HEK293 (cell line): Measurements from ENCODE around the gene POLK.

Experiments used
- CTCF ChIA-PET: fragments of 350-600 bp; formaldehyde crosslinking; extraction: SDS; loops from one replicate; lab custom pipeline; 2021; ENCODE audit warnings: antibody characterized with exemption; lab: Yijun Ruan, JAX
- POLR2A ChIA-PET: fragments of 300-600 bp; formaldehyde crosslinking; extraction: SDS; loops from one replicate; lab custom pipeline; 2020; ENCODE audit warnings: antibody characterized with exemption, inconsistent platforms; lab: Yijun Ruan, JAX
- H3K27ac ChIP-seq: fragments of 200-500 bp; sonication (Bioruptor generic); 2 replicates; pipeline ENCODE4 v1.5.1; 2014; ENCODE audit warnings: low read depth, low read length, control low read depth, inconsistent platforms; ENCODE audit errors: extremely low read depth
- H3K36me3 ChIP-seq, 2 experiments: fragments of 200-500 bp in 1 of 2; sonication (Bioruptor generic) in 1 of 2; 1 replicate in 1 of 2; 2 replicates in 1 of 2; pipeline ENCODE4 v1.5.1; 2014 to 2017; ENCODE audit warnings: inconsistent platforms in 2 of 2, low read length in 2 of 2; ENCODE audit not compliant: control insufficient read depth in 2 of 2, insufficient read depth in 1 of 2
- H3K4me1 ChIP-seq: fragments of 200-500 bp; sonication (Bioruptor generic); 2 replicates; pipeline ENCODE4 v1.5.1; 2014; ENCODE audit warnings: mild to moderate bottlenecking, low read length, inconsistent platforms; ENCODE audit not compliant: control insufficient read depth, insufficient read depth
- H3K4me3 ChIP-seq: 2 replicates; pipeline ENCODE4 v1.5.1; 2011; ENCODE audit warnings: low read depth, mild to moderate bottlenecking, control low read depth, low read length, moderate library complexity
- H3K9me3 ChIP-seq: fragments of 200-500 bp; sonication (Bioruptor generic); 2 replicates; pipeline ENCODE4 v1.5.1; 2014; ENCODE audit warnings: low read depth, low read length, inconsistent platforms; ENCODE audit not compliant: control insufficient read depth, insufficient read depth
- SALL2 ChIP-seq: fragments of 450-650 bp; formaldehyde crosslinking; IDR thresholded peaks from 2 replicates; pipeline ENCODE4 v1.5.0; 2017; ENCODE audit warnings: missing biosample characterization, mild to moderate bottlenecking, missing genetic modification characterization, borderline replicate concordance
- ZBTB7A ChIP-seq: fragments of 450-650 bp; formaldehyde crosslinking; IDR thresholded peaks from 2 replicates; pipeline ENCODE4 v1.5.1; 2016; ENCODE audit warnings: low read depth, missing biosample characterization, missing genetic modification characterization
- ZFP37 ChIP-seq: fragments of 450-650 bp; formaldehyde crosslinking; IDR thresholded peaks from 2 replicates; pipeline ENCODE4 v1.5.1; 2016; ENCODE audit warnings: missing biosample characterization, missing genetic modification characterization
- ZFP41 ChIP-seq: fragments of 450-650 bp; formaldehyde crosslinking; IDR thresholded peaks from 2 replicates; pipeline ENCODE4 v1.5.1; 2016; ENCODE audit warnings: missing biosample characterization, missing genetic modification characterization, borderline replicate concordance
- ZNF114 ChIP-seq: fragments of 450-650 bp; formaldehyde crosslinking; IDR thresholded peaks from 2 replicates; pipeline ENCODE4 v1.5.0; 2017; ENCODE audit warnings: missing biosample characterization, missing genetic modification characterization
- ZNF548 ChIP-seq: fragments of 450-650 bp; formaldehyde crosslinking; IDR thresholded peaks from 2 replicates; pipeline ENCODE4 v1.5.1; 2016; ENCODE audit warnings: missing biosample characterization, missing genetic modification characterization
- ZNF549 ChIP-seq: fragments of 450-650 bp; IDR thresholded peaks from 2 replicates; pipeline ENCODE4 v1.5.1; 2018; ENCODE audit warnings: missing biosample characterization, missing genetic modification characterization, mild to moderate bottlenecking, inconsistent platforms, moderate library complexity
- ZNF560 ChIP-seq: fragments of 450-650 bp; formaldehyde crosslinking; IDR thresholded peaks from 2 replicates; pipeline ENCODE4 v1.5.1; 2017; ENCODE audit warnings: missing biosample characterization, missing genetic modification characterization, borderline replicate concordance
- ZNF621 ChIP-seq: fragments of 450-650 bp; formaldehyde crosslinking; IDR thresholded peaks from 2 replicates; pipeline ENCODE4 v1.5.1; 2017; ENCODE audit warnings: missing biosample characterization, missing genetic modification characterization
- ZNF654 ChIP-seq: fragments of 450-650 bp; formaldehyde crosslinking; IDR thresholded peaks from 2 replicates; pipeline ENCODE4 v1.5.1; 2016; ENCODE audit warnings: low read depth, missing biosample characterization, missing genetic modification characterization
- ZSCAN30 ChIP-seq: fragments of 450-650 bp; IDR thresholded peaks from 2 replicates; pipeline ENCODE4 v1.5.1; 2018; ENCODE audit warnings: missing biosample characterization, mild to moderate bottlenecking, missing genetic modification characterization, moderate library complexity
- TF ChIP-seq, protein P1 (sequence below): fragments of 450-650 bp; formaldehyde crosslinking; conservative IDR thresholded peaks from 2 replicates; pipeline ENCODE4 v1.5.1; 2016; ENCODE audit warnings: low read depth, missing biosample characterization, missing genetic modification characterization

The POLK gene

DNA sequence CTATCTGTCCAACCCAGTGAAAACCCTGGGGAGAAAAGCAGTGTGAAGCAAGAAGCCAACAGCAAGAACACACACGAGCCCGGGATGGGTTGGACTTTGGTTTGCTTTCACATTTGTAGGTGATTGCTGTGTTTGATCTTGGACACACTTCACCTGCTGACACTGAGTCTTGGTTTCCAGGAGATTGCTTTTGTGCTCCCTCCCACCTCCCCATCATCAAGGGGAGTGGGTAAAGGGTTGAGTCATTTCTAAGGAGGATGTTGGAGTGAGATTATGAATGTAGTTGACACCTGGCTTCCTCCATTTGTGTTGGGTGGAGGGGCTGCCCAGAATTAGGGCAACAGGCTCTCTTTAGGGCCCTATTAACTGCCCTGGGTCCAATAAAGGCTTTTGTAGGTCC is 137.0 kb downstream of the POLK start:
- Histone ChIP-seq H3K27ac (no peak overlapping the region), H3K4me1 (no peaks in the 10 kb centered on the region), H3K36me3 (no peaks in the 10 kb centered on the region), H3K4me3 (no peak overlapping the region), H3K9me3 (no peaks in the 10 kb centered on the region)
- POLR2A ChIA-PET: no interaction called here
- TF ChIP-seq ZFP37: no peak
- TF ChIP-seq, protein P1, sequence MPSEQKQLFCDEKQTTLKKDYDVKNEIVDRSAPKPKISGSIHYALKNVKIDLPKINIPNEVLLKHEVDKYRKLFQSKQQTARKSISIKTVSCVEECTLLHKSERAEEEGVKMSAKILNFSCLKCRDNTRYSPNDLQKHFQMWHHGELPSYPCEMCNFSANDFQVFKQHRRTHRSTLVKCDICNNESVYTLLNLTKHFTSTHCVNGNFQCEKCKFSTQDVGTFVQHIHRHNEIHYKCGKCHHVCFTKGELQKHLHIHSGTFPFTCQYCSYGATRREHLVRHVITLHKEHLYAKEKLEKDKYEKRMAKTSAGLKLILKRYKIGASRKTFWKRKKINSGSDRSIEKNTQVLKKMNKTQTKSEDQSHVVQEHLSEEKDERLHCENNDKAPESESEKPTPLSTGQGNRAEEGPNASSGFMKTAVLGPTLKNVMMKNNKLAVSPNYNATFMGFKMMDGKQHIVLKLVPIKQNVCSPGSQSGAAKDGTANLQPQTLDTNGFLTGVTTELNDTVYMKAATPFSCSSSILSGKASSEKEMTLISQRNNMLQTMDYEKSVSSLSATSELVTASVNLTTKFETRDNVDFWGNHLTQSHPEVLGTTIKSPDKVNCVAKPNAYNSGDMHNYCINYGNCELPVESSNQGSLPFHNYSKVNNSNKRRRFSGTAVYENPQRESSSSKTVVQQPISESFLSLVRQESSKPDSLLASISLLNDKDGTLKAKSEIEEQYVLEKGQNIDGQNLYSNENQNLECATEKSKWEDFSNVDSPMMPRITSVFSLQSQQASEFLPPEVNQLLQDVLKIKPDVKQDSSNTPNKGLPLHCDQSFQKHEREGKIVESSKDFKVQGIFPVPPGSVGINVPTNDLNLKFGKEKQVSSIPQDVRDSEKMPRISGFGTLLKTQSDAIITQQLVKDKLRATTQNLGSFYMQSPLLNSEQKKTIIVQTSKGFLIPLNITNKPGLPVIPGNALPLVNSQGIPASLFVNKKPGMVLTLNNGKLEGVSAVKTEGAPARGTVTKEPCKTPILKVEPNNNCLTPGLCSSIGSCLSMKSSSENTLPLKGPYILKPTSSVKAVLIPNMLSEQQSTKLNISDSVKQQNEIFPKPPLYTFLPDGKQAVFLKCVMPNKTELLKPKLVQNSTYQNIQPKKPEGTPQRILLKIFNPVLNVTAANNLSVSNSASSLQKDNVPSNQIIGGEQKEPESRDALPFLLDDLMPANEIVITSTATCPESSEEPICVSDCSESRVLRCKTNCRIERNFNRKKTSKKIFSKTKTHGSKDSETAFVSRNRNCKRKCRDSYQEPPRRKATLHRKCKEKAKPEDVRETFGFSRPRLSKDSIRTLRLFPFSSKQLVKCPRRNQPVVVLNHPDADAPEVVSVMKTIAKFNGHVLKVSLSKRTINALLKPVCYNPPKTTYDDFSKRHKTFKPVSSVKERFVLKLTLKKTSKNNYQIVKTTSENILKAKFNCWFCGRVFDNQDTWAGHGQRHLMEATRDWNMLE (tag by site-specific recombination): no peak
- no peak for TF ChIP-seq ZNF560 (tag by site-specific recombination)
- no peak for TF ChIP-seq SALL2 (tag by site-specific recombination)
- no peak for TF ChIP-seq ZSCAN30 (tag by site-specific recombination)
- TF ChIP-seq ZFP41 (tag by site-specific recombination): no peak
- no peak for TF ChIP-seq ZNF548 (tag by site-specific recombination)
- TF ChIP-seq ZNF114 (tag by site-specific recombination): no peak
- TF ChIP-seq ZNF654: no peak
- no peak for TF ChIP-seq ZNF549
- no peak for TF ChIP-seq ZNF621
- no peak for TF ChIP-seq ZBTB7A (tag by site-specific recombination)
- CTCF ChIA-PET: interaction anchor here (1.3 kb wide), 1 partner anchor 9 kb away, joined by 3 read pairs; no protein-coding TSS in a partner anchor
